Epithelial cell of proximal tubule (primary cell): ENCODE measurements around the gene TBC1D16. TPM values are rescaled to one million over a fixed set of nuclear protein-coding genes. Genes with fewer than 3 reads are reported as not detected.

Experiments
- DNase-seq: peaks from one replicate; pipeline ENCODE4 v3.0.0-alpha.2; 2011; ENCODE audit warnings: low read depth
- H3K4me3 ChIP-seq: 2 replicates; pipeline ENCODE4 v1.5.1; 2011; ENCODE audit warnings: low read depth, mild to moderate bottlenecking, low read length
- total RNA-seq: library from RNA; depleted of rRNA; stranded (reverse); fragments of >200 nt; gene quantifications from 2 replicates; pipeline ENCODE4 v1.2.3, GENCODE V29; 2015
- TF ChIP-seq, protein P1 (sequence below): conservative IDR thresholded peaks from 2 replicates; pipeline ENCODE4 v1.5.1; 2012; ENCODE audit warnings: low read depth, mild to moderate bottlenecking, low read length

TBC1D16 gene
- total RNA-seq, 1 donor from 2014 or later, result 19.9 TPM

- H3K4me3 ChIP-seq, result no peak overlapping the region
- DNase-seq, result peak; percentile 25
- TF ChIP-seq, protein P1, sequence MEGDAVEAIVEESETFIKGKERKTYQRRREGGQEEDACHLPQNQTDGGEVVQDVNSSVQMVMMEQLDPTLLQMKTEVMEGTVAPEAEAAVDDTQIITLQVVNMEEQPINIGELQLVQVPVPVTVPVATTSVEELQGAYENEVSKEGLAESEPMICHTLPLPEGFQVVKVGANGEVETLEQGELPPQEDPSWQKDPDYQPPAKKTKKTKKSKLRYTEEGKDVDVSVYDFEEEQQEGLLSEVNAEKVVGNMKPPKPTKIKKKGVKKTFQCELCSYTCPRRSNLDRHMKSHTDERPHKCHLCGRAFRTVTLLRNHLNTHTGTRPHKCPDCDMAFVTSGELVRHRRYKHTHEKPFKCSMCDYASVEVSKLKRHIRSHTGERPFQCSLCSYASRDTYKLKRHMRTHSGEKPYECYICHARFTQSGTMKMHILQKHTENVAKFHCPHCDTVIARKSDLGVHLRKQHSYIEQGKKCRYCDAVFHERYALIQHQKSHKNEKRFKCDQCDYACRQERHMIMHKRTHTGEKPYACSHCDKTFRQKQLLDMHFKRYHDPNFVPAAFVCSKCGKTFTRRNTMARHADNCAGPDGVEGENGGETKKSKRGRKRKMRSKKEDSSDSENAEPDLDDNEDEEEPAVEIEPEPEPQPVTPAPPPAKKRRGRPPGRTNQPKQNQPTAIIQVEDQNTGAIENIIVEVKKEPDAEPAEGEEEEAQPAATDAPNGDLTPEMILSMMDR, result no peak
Measured at GRCh38 chr17:79930877-79931816, 104.5 kb downstream of the TBC1D16 start.

GRCh38 chr17:79930062-79930876 is 105.4 kb downstream of the TBC1D16 start:
- H3K4me3 ChIP-seq, result peak overlapping the region; percentile 31
- TF ChIP-seq, protein P1, result no peak
- DNase-seq, result no peak

GRCh38 chr17:79929257-79930061 is 106.2 kb downstream of the TBC1D16 start:
- TF ChIP-seq, protein P1, result no peak
- no peak overlapping the region for H3K4me3 ChIP-seq
- no peak for DNase-seq

GRCh38 chr17:79928502-79929256 is 107.0 kb downstream of the TBC1D16 start:
- no peak overlapping the region for H3K4me3 ChIP-seq
- TF ChIP-seq, protein P1, result no peak
- no peak for DNase-seq

- no peak for DNase-seq
- H3K4me3 ChIP-seq, result no peak overlapping the region
- TF ChIP-seq, protein P1, result no peak
Measured at GRCh38 chr17:79927688-79928501, 107.8 kb downstream of the TBC1D16 start.
